HepG2 (cell line): Measurements from ENCODE around the gene EFNA3.

Experiments
- ARNT ChIP-seq: fragments of 450-650 bp; IDR thresholded peaks from 2 replicates; pipeline ENCODE4 v1.6.1; 2017
- GPN1 ChIP-seq: sonication (generic); formaldehyde crosslinking; IDR thresholded peaks from 2 replicates; pipeline ENCODE4 v1.5.1; 2020; ENCODE audit warnings: missing genetic modification reagents, borderline replicate concordance
- MTA1 ChIP-seq: sonication (generic); formaldehyde crosslinking; IDR thresholded peaks from 2 replicates; pipeline ENCODE4 v1.4.0; 2020; ENCODE audit warnings: missing genetic modification reagents, mild to moderate bottlenecking, borderline replicate concordance
- POLR2A ChIP-seq, 2 experiments: IDR thresholded peaks; 2 replicates each; pipeline ENCODE4 v1.6.1; 2011; ENCODE audit warnings: low read depth in 2 of 2, low read length in 2 of 2, mild to moderate bottlenecking in 1 of 2, moderate library complexity in 1 of 2; ENCODE audit not compliant: insufficient read depth in 1 of 2
- POLR2AphosphoS5 ChIP-seq: IDR thresholded peaks from 2 replicates; pipeline ENCODE4 v1.6.1; 2012; ENCODE audit warnings: low read depth, low read length
- SMARCE1 ChIP-seq: fragments of 450-650 bp; IDR thresholded peaks from 2 replicates; pipeline ENCODE4 v1.6.1; 2017; ENCODE audit warnings: borderline replicate concordance
- SP1 ChIP-seq, 2 experiments: fragments of 450-650 bp in 1 of 2; sonication (generic) in 1 of 2; formaldehyde crosslinking in 1 of 2; IDR thresholded peaks; 2 replicates each; pipeline versions ENCODE4 v1.4.0 to v1.6.1; 2016 to 2020; ENCODE audit warnings: missing genetic modification reagents in 1 of 2
- TCF12 ChIP-seq, 2 experiments: fragments of 450-650 bp in 1 of 2; sonication (generic) in 1 of 2; formaldehyde crosslinking in 1 of 2; IDR thresholded peaks; 2 replicates each; pipeline versions ENCODE4 v1.6.1 to v1.8.0; 2017 to 2022; ENCODE audit warnings: antibody characterized with exemption in 1 of 2, mild to moderate bottlenecking in 1 of 2, missing genetic modification reagents in 1 of 2, moderate library complexity in 1 of 2
- TF ChIP-seq, protein P1 (sequence below): sonication (generic); formaldehyde crosslinking; IDR thresholded peaks from 2 replicates; pipeline ENCODE4 v1.5.0; 2020; ENCODE audit warnings: mild to moderate bottlenecking, missing genetic modification reagents, moderate library complexity
- TF ChIP-seq, protein P2 (sequence below): sonication (generic); formaldehyde crosslinking; IDR thresholded peaks from 2 replicates; pipeline ENCODE4 v1.4.0; 2020; ENCODE audit warnings: missing genetic modification reagents; ENCODE audit errors: not compliant biosample characterization
- TF ChIP-seq, protein P3 (sequence below): sonication (generic); formaldehyde crosslinking; IDR thresholded peaks from 2 replicates; pipeline ENCODE4 v1.4.0; 2020; ENCODE audit warnings: missing genetic modification reagents, borderline replicate concordance

DNA sequence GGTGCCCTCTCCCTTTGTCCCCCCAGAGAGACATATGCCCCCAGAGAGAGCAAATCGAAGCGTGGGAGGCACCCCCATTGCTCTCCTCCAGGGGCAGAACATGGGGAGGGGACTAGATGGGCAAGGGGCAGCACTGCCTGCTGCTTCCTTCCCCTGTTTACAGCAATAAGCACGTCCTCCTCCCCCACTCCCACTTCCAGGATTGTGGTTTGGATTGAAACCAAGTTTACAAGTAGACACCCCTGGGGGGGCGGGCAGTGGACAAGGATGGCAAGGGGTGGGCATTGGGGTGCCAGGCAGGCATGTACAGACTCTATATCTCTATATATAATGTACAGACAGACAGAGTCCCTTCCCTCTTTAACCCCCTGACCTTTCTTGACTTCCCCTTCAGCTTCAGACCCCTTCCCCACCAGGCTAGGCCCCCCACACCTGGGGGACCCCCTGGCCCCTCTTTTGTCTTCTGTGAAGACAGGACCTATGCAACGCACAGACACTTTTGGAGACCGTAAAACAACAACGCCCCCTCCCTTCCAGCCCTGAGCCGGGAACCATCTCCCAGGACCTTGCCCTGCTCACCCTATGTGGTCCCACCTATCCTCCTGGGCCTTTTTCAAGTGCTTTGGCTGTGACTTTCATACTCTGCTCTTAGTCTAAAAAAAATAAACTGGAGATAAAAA lies 8.4 kb downstream of the EFNA3 start:
- TF ChIP-seq SP1 (IDR thresholded peaks at IDR 0.05) (no peak), SP1 (CRISPR knock-in tag; IDR thresholded peaks at IDR 0.05) (no peak), ARNT (no peak), POLR2A (IDR thresholded peaks at IDR 0.05; ENCODE audit: insufficient read depth in 1 of 2, low read depth in 2 of 2, low read length in 2 of 2) (no peak), SMARCE1 (no peak), MTA1 (CRISPR knock-in tag) (no peak), POLR2AphosphoS5 (no peak), GPN1 (CRISPR knock-in tag) (no peak), TCF12 (IDR thresholded peaks at IDR 0.05) (no peak), TCF12 (CRISPR knock-in tag; IDR thresholded peaks at IDR 0.05) (no peak)
- TF ChIP-seq, protein P1, sequence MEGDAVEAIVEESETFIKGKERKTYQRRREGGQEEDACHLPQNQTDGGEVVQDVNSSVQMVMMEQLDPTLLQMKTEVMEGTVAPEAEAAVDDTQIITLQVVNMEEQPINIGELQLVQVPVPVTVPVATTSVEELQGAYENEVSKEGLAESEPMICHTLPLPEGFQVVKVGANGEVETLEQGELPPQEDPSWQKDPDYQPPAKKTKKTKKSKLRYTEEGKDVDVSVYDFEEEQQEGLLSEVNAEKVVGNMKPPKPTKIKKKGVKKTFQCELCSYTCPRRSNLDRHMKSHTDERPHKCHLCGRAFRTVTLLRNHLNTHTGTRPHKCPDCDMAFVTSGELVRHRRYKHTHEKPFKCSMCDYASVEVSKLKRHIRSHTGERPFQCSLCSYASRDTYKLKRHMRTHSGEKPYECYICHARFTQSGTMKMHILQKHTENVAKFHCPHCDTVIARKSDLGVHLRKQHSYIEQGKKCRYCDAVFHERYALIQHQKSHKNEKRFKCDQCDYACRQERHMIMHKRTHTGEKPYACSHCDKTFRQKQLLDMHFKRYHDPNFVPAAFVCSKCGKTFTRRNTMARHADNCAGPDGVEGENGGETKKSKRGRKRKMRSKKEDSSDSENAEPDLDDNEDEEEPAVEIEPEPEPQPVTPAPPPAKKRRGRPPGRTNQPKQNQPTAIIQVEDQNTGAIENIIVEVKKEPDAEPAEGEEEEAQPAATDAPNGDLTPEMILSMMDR: peak; percentile 48
- TF ChIP-seq, protein P2, sequence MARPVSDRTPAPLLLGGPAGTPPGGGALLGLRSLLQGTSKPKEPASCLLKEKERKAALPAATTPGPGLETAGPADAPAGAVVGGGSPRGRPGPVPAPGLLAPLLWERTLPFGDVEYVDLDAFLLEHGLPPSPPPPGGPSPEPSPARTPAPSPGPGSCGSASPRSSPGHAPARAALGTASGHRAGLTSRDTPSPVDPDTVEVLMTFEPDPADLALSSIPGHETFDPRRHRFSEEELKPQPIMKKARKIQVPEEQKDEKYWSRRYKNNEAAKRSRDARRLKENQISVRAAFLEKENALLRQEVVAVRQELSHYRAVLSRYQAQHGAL (CRISPR knock-in tag): no peak
- TF ChIP-seq, protein P3, sequence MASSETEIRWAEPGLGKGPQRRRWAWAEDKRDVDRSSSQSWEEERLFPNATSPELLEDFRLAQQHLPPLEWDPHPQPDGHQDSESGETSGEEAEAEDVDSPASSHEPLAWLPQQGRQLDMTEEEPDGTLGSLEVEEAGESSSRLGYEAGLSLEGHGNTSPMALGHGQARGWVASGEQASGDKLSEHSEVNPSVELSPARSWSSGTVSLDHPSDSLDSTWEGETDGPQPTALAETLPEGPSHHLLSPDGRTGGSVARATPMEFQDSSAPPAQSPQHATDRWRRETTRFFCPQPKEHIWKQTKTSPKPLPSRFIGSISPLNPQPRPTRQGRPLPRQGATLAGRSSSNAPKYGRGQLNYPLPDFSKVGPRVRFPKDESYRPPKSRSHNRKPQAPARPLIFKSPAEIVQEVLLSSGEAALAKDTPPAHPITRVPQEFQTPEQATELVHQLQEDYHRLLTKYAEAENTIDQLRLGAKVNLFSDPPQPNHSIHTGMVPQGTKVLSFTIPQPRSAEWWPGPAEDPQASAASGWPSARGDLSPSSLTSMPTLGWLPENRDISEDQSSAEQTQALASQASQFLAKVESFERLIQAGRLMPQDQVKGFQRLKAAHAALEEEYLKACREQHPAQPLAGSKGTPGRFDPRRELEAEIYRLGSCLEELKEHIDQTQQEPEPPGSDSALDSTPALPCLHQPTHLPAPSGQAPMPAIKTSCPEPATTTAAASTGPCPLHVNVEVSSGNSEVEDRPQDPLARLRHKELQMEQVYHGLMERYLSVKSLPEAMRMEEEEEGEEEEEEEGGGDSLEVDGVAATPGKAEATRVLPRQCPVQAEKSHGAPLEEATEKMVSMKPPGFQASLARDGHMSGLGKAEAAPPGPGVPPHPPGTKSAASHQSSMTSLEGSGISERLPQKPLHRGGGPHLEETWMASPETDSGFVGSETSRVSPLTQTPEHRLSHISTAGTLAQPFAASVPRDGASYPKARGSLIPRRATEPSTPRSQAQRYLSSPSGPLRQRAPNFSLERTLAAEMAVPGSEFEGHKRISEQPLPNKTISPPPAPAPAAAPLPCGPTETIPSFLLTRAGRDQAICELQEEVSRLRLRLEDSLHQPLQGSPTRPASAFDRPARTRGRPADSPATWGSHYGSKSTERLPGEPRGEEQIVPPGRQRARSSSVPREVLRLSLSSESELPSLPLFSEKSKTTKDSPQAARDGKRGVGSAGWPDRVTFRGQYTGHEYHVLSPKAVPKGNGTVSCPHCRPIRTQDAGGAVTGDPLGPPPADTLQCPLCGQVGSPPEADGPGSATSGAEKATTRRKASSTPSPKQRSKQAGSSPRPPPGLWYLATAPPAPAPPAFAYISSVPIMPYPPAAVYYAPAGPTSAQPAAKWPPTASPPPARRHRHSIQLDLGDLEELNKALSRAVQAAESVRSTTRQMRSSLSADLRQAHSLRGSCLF (CRISPR knock-in tag): no peak
